Activated naive CD8-positive, alpha-beta T cell treated with anti-CD3 and anti-CD28 coated beads, Interleukin-2, amount 50 U/mL, for 24 hours (primary cell): ENCODE data around the gene CD46.

ENCODE experiments used
- ATAC-seq: fragments of 150-1000 bp; cut with Tn5 transposase; one replicate; pipeline ENCODE4 v1.10.0; 2021
- DNase-seq: peaks from one replicate; pipeline ENCODE4 v3.0.0; 2021
- H3K27ac Mint-ChIP-seq: one replicate; pipeline ENCODE4 v1.8.0; 2021; ENCODE audit warnings: mild to moderate bottlenecking, mixed read lengths
- H3K27me3 Mint-ChIP-seq: one replicate; pipeline ENCODE4 v1.8.0; 2021; ENCODE audit warnings: mixed read lengths
- H3K36me3 Mint-ChIP-seq: one replicate; pipeline ENCODE4 v1.8.0; 2021; ENCODE audit warnings: low read depth, mixed read lengths
- H3K4me1 Mint-ChIP-seq: one replicate; pipeline ENCODE4 v1.8.0; 2021; ENCODE audit warnings: mixed read lengths
- H3K4me3 Mint-ChIP-seq: one replicate; pipeline ENCODE4 v1.8.0; 2021; ENCODE audit warnings: mild to moderate bottlenecking, moderate library complexity, mixed read lengths
- H3K9me3 Mint-ChIP-seq: one replicate; pipeline ENCODE4 v1.8.0; 2021; ENCODE audit warnings: mixed read lengths

CD46 gene

DNA sequence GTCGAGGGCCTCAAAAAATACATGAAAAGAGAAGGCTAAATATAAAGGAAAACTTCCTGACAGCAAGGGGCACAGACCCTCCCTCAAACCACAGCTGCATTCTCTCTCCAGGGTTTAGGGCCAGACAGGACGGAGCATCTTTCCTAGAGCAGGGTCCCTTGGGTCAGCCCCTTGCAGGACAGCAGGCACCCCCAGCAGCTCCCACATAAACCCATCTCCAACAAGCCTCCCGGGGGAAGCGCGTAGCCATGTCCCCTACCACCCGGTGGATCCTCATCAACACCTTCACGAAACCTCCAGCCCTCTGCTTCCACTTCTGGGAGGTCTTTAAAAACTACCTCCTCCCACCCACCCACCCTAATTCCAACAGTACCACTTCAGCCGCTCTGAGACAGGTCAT is 59.5 kb downstream of the CD46 start:
- peaks cover 70% of the 10 kb centered on the region for H3K4me1 Mint-ChIP-seq

DNA sequence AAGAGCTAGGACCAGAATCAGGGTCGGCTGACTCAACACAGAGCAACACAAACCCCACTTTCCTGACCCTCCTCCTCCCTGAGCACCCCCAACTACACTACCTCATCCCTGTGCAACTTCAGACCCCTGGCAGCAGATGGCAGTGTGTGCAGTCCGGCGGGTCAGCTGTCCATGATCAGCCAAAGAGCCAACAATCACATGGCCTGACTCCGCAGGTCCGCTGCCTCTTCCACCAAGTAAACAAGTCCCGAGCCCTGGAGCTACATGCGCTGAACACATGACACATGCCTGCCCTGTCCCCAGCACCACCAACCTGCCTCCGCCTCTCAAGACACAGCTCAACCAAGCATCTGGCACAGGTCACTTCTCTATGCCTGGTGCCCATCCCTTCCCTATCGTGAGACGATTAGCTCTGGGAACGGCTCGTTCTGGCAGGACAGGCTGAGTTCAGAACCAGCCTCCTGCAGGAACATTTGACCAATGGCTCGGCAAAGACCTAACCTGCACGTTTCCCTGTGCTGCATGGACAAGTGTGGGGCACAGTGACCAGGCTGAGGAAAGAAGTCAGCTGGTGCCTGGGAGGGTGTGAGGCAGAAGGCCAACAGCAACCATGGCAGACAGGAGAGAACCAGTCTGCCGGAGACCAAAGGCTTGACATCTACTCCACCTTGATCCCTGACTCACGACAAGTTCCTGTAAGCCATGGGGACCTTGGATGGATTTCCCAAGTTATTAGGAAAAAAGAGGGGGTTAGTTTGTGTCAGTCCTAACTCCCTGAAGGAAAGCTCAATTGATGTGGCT is 60.3 kb downstream of the CD46 start:
- Mint-ChIP-seq H3K36me3 (peaks cover 39% of the 10 kb centered on the region), H3K9me3 (no peaks in the 10 kb centered on the region), H3K4me3 (no peak overlapping the region), H3K27ac (peak overlapping the region; percentile 65), H3K27me3 (no peaks in the 10 kb centered on the region), H3K4me1 (peaks cover 71% of the 10 kb centered on the region)
- DNase-seq (no peak), ATAC-seq (no peak)

More for the DNA sequence above, 59.5 kb downstream of the CD46 start:
- DNase-seq, result no peak
- H3K9me3 Mint-ChIP-seq, result no peaks in the 10 kb centered on the region
- no peak for ATAC-seq
- H3K36me3 Mint-ChIP-seq, result peaks cover 40% of the 10 kb centered on the region
- H3K27ac Mint-ChIP-seq, result peak overlapping the region; percentile 65
- H3K27me3 Mint-ChIP-seq, result no peaks in the 10 kb centered on the region
- no peak overlapping the region for H3K4me3 Mint-ChIP-seq

- no peaks in the 10 kb centered on the region for H3K9me3 Mint-ChIP-seq
- no peak overlapping the region for H3K27ac Mint-ChIP-seq
- peaks cover 43% of the 10 kb centered on the region for H3K36me3 Mint-ChIP-seq
- no peaks in the 10 kb centered on the region for H3K27me3 Mint-ChIP-seq
- peaks cover 72% of the 10 kb centered on the region for H3K4me1 Mint-ChIP-seq
- H3K4me3 Mint-ChIP-seq, result no peak overlapping the region
- DNase-seq (no peak), ATAC-seq (no peak)
These were observed 61.1 kb downstream of the CD46 start for GRCh38 chr1:207812778-207813511.

DNA sequence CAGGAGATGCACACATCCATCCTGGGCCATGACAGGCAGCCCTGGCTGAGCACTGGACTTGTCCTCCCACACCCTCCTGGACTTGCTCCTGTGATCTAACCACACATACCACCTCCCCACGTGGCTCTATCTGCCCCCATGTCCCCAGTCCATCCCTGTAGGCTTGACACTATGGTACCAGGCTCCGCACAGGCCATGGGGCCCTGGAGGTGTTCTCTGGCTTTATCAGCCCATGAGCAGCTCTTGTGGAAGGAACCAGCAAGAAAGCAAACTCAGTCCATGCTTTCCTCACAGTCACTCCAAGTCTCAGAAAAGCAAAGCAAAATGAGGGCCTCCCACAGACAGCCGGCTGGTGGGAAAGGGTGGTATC is 61.6 kb downstream of the CD46 start:
- Mint-ChIP-seq H3K27me3 (no peaks in the 10 kb centered on the region), H3K9me3 (no peaks in the 10 kb centered on the region), H3K36me3 (peaks cover 41% of the 10 kb centered on the region), H3K27ac (no peak overlapping the region), H3K4me3 (no peak overlapping the region), H3K4me1 (peaks cover 70% of the 10 kb centered on the region)
- no peak for ATAC-seq
- no peak for DNase-seq

DNA sequence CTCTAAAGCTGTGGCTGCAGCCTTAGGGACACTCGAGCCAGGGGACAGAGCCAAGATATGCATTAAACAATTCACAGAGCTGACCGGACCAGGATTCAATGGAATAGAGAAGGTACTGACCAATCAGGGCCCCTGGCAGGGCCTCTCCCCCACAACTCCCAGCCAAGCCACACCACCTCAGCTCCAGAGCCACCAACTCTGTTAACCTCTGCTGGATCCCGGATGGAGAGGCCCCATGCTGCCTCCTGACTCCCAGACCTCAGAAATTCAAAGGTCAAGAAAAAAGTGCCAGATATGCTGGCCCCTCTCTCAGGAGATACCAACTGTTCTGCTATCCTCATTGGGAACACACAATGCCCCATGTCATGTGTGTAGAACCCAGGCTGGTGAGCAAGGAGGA is 62.1 kb downstream of the CD46 start:
- no peaks in the 10 kb centered on the region for H3K9me3 Mint-ChIP-seq
- DNase-seq (no peak), ATAC-seq (no peak)
- peaks cover 71% of the 10 kb centered on the region for H3K4me1 Mint-ChIP-seq
- peaks cover 40% of the 10 kb centered on the region for H3K36me3 Mint-ChIP-seq
- H3K4me3 Mint-ChIP-seq, result no peak overlapping the region
- no peak overlapping the region for H3K27ac Mint-ChIP-seq
- no peaks in the 10 kb centered on the region for H3K27me3 Mint-ChIP-seq

- Mint-ChIP-seq H3K27ac (peak overlapping the region; percentile 78), H3K4me1 (peaks cover 70% of the 10 kb centered on the region), H3K36me3 (peaks cover 39% of the 10 kb centered on the region), H3K9me3 (no peaks in the 10 kb centered on the region), H3K27me3 (no peaks in the 10 kb centered on the region), H3K4me3 (no peak overlapping the region)
- no peak for ATAC-seq
- DNase-seq, result no peak
These were observed 62.6 kb downstream of the CD46 start for GRCh38 chr1:207814469-207814868.

GRCh38 chr1:207815466-207815865 is 63.6 kb downstream of the CD46 start:
- Mint-ChIP-seq H3K27me3 (no peaks in the 10 kb centered on the region), H3K36me3 (peaks cover 39% of the 10 kb centered on the region), H3K4me1 (peaks cover 70% of the 10 kb centered on the region), H3K4me3 (no peak overlapping the region), H3K27ac (peak overlapping the region; percentile 82), H3K9me3 (no peaks in the 10 kb centered on the region)
- ATAC-seq (no peak), DNase-seq (no peak)

DNA sequence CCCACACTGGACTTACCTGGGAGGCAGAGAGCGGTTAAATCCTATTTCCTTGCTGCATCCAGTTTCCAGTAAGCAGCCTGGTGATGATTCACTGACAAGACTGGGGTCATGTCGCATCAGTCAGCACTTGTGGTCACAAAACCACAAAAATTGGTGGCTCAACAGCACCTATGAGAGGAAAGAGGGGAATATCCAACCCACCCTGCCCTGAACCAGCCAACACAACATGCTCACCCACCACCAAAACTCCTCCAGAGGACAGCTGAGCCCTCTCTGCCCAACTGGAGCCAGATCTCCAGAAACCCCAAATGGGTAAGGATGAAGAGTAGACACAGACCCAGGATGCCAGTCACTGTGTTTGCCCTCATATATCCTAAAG is 64.0 kb downstream of the CD46 start:
- no peak overlapping the region for H3K4me3 Mint-ChIP-seq
- DNase-seq, result peak; percentile 44
- H3K27ac Mint-ChIP-seq, result peak overlapping the region; percentile 82
- peaks cover 71% of the 10 kb centered on the region for H3K4me1 Mint-ChIP-seq
- H3K27me3 Mint-ChIP-seq, result no peaks in the 10 kb centered on the region
- H3K9me3 Mint-ChIP-seq, result no peaks in the 10 kb centered on the region
- peaks cover 36% of the 10 kb centered on the region for H3K36me3 Mint-ChIP-seq
- peak; percentile 86 for ATAC-seq

DNA sequence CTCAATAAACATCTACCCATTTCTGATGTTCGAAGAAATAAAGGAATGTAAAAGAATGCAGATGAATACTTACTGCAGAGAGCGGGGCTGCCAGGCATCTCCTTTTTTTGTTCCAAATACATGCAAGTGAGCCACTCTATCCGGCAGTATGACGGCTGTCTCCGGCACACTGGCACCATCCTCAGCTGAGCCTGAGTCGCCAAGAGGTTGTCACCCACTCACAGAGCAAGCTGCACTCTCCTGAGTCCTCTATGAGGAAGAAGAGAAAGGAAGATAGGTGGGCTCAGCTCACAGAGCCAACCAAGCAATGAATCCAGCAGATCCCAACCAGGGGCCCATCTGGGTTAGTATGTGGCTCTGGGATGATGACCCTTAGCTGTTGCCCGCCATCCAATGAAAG is 65.3 kb downstream of the CD46 start:
- no peak for DNase-seq
- Mint-ChIP-seq H3K9me3 (no peaks in the 10 kb centered on the region), H3K36me3 (peaks cover 36% of the 10 kb centered on the region), H3K27ac (no peak overlapping the region), H3K4me3 (no peak overlapping the region), H3K4me1 (peaks cover 76% of the 10 kb centered on the region), H3K27me3 (no peaks in the 10 kb centered on the region)
- no peak for ATAC-seq

DNA sequence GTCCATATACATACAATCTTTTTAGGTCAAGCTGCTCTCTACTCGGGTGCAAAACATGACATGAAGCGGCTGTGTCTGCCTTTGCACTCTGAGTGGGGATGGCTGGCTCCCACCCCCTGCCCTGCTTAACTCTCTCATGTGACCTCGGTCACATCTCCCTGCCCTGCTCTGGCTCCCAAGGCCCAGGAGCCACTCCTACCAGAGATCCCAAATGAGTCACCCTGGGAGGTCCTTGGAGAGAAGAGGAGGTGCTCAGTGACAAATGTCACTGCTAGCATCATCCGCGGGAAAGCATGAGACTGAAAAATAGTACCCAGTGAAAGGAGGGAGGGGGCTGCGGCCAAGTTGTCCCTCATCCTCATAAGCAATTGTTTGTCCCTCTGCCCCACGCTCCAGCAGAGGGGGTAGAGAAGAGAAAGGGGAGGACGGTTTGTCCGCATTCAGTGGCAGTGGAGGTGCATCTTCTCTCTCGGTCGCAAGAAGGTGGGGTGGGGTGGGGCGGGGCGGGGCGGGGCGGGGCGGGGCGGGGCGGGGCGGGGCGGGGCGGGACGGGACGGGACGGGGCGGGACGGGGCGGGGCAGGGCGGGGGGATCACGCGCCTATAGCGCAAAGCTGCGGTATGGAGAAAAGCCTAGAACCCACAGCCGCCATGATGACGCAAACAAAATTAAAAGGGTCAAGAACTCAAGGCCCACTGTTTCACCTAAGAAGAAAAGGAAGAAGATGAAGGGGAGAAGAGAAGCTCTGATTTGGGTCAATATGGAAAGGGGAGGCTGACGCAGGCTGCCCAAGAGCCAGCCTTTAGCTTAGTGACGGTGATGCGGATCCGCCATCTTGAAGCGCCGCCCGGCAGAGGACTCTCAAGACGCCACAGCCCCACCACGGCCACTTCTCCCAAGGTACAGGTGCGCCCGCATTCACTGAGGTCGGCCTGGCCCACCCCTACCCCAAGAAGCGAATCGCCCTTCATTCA is 66.2 kb downstream of the CD46 start:
- Mint-ChIP-seq H3K4me1 (peaks cover 81% of the 10 kb centered on the region), H3K9me3 (no peaks in the 10 kb centered on the region), H3K27ac (no peak overlapping the region), H3K4me3 (no peak overlapping the region), H3K27me3 (no peaks in the 10 kb centered on the region), H3K36me3 (peaks cover 39% of the 10 kb centered on the region)
- ATAC-seq (no peak), DNase-seq (no peak)

DNA sequence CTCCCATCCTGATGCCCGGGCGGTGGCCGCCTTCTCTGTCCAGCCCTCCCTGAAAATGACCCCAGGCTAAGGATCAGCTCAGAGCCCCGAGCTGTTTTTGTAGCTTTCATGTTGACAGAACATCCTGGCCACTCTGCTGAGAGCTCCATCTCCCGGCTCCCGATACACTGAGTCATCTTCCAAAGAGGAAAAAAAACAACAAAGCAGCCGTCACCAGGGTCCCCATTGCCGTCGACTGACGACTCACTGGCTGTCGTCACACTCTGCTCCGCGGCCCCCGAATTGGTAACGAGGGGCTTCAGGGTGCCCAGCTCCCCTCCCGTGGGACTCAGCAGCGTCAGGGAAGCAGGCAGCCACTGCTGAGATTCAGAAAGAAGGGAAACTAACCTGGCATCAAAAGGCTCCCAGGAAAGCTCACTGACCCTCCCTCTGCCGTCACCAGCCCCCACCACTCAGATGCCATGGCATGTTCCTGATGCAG is 67.2 kb downstream of the CD46 start:
- Mint-ChIP-seq H3K27ac (no peak overlapping the region), H3K9me3 (no peaks in the 10 kb centered on the region)
- ATAC-seq, result no peak

GRCh38 chr1:207820568-207821463 is 69.0 kb downstream of the CD46 start:
- ATAC-seq (no peak), DNase-seq (no peak)
- Mint-ChIP-seq H3K27ac (peak overlapping the region; percentile 36), H3K9me3 (no peaks in the 10 kb centered on the region), H3K36me3 (peaks cover 29% of the 10 kb centered on the region), H3K27me3 (peaks cover 2% of the 10 kb centered on the region), H3K4me3 (no peak overlapping the region), H3K4me1 (peaks cover 87% of the 10 kb centered on the region)

More for the DNA sequence above, 67.2 kb downstream of the CD46 start:
- DNase-seq, result no peak
- Mint-ChIP-seq H3K36me3 (peaks cover 39% of the 10 kb centered on the region), H3K27me3 (peaks cover 2% of the 10 kb centered on the region), H3K4me1 (peaks cover 87% of the 10 kb centered on the region), H3K4me3 (no peak overlapping the region)

GRCh38 chr1:207821464-207822045 is 69.7 kb downstream of the CD46 start:
- H3K36me3 Mint-ChIP-seq, result peaks cover 26% of the 10 kb centered on the region
- H3K4me1 Mint-ChIP-seq, result peaks cover 87% of the 10 kb centered on the region
- H3K4me3 Mint-ChIP-seq, result peak overlapping the region; percentile 85
- H3K27me3 Mint-ChIP-seq, result peaks cover 2% of the 10 kb centered on the region
- H3K9me3 Mint-ChIP-seq, result no peaks in the 10 kb centered on the region
- peak overlapping the region; percentile 97 for H3K27ac Mint-ChIP-seq
- DNase-seq (no peak), ATAC-seq (no peak)
